SK-MEL-5 (cell line): ENCODE data around the gene GPR68. TPM values are rescaled to one million over a fixed set of nuclear protein-coding genes. Genes with fewer than 3 reads are reported as not detected.
"Not testable (repeated sequence)": the region's sequence is repeated elsewhere in the genome, so short reads cannot be mapped to it uniquely, and the experiment has no call there.

Experiments used
- DNase-seq: peaks from one replicate; pipeline ENCODE4 v3.0.0-alpha.2; 2016; ENCODE audit warnings: low read depth, low spot score
- in situ Hi-C: cut with HindIII; loops from 2 replicates; pipeline ENCODE4 v1.10.0; 2016; ENCODE audit warnings: low sequenced_read_pairs, high pct_unique_total_duplicates, low pct_unique_long_range_greater_than_20kb
- total RNA-seq: library from RNA; depleted of rRNA; stranded (reverse); fragments of >200 nt; shearing (Covaris generic); gene quantifications from 2 replicates; pipeline ENCODE4 v1.2.3, GENCODE V29; 2014

The GPR68 gene
- total RNA-seq, 1 experiment from 2014 or later: not detected

- in situ Hi-C loops: no loop called here
- no peak for DNase-seq
Measured at GRCh38 chr14:91223028-91223783, 21.3 kb downstream of the GPR68 start.

GRCh38 chr14:91221270-91221669 lies 23.2 kb downstream of the GPR68 start:
- DNase-seq: no peak
- in situ Hi-C loops: no loop called here

GRCh38 chr14:91220581-91221000 lies 23.9 kb downstream of the GPR68 start:
- in situ Hi-C loops: no loop called here
- DNase-seq: no peak

DNA sequence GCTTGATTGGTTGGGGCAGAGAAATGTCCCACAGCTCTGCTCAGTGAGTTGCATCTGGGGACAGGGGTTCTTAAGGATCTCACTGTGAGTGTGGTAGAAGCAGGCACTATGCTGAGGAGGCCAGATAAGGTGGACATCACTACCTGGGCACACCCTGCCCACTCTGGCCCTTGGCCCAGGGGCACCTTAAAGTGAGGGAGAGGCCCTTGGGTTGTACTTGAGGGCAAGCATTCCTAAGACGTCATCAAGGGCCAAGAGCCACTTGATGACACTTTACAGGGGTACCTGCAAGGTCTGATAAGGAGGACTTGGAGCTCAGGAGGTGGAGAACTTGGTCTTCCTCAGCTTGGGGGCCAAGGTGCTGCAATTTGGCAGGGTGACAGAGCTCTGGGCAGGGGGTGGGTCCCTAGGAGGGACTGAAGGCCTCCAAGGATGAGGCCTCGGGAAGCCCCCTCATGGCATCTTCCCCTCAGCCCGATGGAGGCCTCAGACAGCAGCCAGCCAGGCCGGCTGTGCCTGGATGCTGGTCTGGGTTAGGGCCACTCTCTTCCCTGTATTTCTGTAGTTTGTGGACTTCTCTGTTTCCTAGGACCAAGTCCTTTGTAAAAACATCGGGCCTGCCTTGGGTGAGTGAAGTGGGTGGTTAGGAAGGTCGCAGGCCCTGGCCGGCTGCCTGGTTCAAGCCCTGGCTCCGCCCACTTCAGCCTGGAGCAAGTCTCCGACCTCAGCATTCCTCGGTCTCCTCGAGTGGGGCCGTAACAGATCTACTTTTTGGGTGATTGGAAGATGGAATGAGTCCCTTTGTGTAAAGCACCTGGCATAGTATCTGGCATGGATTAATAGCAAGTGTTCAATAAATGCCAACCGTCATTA lies 24.8 kb downstream of the GPR68 start:
- DNase-seq: no peak
- in situ Hi-C loops: no loop called here

DNA sequence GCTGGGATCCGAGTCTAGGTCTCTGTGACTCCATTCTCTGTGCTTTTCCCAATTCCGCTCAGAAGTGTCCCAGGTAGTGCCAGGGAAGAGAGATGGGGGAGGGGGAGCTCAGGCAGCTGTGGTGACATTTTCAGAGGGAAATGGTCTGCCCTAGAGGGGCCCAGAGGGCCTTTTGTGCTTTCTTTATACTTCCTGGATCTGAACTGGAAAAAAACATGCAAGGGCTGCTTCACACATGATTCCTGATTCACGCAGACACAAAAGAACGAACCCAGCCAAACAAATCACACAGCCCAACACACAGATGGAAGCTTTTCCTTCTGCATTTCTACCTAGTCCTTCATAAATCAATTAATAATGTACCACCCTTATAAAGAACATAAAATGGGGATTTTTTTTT lies 26.5 kb downstream of the GPR68 start:
- in situ Hi-C loops: no loop called here
- DNase-seq: no peak

DNA sequence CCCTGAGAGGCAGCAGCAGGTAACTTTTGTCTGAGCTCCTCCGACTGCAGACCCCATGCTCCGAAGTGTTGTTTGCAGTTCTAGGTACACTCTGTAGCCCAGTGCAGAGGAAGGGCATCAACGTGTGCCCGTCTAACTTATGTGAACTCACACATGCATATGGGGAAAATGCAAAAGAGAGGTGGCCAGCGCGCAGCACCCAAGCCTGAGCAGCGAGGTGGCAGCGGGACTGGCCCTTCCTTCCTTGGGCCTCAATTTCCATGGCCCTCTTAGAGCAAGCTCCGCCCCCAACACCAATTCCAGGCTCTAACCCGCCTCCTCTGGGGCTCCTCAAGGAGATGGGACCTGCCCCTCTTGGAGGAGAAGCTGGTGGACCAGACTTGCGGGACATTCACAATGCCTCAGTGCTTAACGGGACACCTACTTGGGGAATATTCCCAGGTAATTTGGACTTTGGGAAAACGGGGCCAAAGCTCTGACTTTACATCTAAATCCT lies 27.7 kb downstream of the GPR68 start:
- in situ Hi-C loops: no loop called here
- DNase-seq: no peak

GRCh38 chr14:91215381-91215780 lies 29.1 kb downstream of the GPR68 start:
- no peak for DNase-seq
- in situ Hi-C loops: no loop called here

DNA sequence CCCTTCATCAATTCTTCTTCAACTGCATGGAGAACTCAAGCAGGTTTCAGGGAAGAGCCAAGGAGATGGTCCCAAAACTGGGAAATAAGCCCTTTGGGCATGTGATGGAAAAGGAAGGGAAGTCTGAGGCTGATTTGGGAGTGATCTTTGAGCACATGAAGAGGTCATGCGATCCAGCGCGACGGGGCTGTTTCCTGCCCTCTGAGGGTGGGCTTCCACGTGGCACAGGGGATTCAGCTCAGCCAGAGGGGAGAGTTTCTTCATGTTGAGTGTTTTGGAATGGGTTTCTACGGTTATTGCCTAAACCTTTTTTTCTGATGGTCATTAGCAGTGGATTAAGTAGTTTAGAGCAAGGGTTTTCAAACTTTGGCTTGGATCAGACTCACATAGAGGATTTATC lies 30.2 kb downstream of the GPR68 start:
- in situ Hi-C loops: no loop called here
- DNase-seq: no peak

- in situ Hi-C loops: no loop called here
- DNase-seq: no peak
Measured at GRCh38 chr14:91211017-91211416, 33.5 kb downstream of the GPR68 start.

GRCh38 chr14:91207008-91207407 lies 37.5 kb downstream of the GPR68 start:
- in situ Hi-C loops: no loop called here
- DNase-seq: no peak

GRCh38 chr14:91205459-91205858 lies 39.0 kb downstream of the GPR68 start:
- no peak for DNase-seq
- in situ Hi-C loops: no loop called here

DNA sequence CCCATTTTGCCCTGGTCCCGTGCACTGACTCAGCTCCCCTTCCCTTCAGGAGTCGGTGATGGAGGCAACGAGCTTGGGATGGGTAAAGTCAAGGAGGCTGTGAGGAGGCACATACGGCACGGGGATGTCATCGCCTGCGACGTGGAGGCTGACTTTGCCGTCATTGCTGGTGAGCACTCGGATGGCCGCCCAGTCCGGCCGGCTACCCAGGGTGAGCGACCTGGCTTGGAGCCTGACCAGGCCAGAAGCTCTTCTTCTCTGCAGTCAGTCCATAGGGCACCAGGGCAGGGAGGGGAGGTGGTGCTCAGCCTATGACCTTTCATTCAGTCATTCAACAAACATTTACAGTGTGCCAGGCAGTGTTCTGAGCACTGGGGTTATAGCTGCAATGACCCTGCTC lies 39.8 kb downstream of the GPR68 start:
- no peak for DNase-seq
- in situ Hi-C loops: no loop called here

DNA sequence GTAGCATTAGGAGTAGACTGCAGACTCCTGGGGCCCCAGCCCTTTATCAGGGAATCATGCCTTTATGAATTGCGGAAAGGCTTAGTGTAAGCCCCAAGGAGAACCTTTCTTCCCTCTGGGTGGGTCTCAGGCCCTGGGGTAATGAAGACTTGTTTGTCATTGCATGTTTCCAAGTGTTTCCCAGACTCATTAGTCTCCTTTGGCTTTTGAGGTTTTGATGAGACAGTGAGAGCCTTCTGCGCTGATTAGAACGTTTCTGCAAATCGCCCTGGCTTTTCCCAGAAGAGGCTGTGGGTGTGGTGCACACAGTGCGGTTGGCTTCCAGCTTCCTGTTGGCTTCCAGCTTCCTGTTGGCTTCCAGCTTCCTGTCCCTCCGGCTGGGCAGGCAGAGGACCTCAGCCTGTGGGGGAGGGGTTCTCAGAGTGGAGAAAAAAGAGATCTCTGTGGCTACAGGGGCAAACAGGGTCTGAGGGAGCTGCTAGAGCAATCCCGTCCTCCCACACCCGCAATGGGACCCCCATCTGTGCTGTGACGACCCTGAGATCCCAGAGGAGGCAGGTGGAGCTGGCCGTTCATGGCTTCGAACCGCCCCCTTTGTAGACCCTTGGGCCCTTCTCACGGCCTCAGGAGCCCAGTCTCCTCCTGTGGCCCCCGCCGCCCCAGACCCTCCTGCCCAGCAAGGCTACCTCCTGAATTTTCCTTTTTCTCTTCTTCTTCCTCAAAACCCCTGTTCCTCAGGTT lies 42.1 kb downstream of the GPR68 start:
- in situ Hi-C loops: no loop called here
- no peak for DNase-seq

- in situ Hi-C loops, DNase-seq: not testable (repeated sequence)
Measured at GRCh38 chr14:91200802-91201201, 43.7 kb downstream of the GPR68 start.

DNA sequence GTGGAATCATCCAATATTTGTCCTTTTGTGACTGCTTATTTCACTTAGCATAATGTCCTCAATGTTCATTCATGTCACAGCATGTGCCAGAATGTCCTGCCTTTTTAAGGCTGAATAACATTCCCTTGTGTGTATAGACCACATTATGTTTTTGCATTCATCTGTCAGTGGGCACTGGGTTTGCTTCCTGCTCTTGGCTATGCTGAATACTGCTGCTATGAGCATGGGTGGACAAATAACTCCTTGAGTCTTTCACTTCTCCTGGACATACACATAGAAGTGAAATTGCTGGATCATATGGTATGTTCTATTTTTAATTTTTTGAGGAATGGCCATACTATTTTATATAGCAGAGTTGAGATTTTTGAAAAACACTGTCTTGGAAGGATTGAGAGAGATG lies 46.9 kb downstream of the GPR68 start:
- DNase-seq: no peak
- in situ Hi-C loops: no loop called here

GRCh38 chr14:91195881-91196280 lies 48.6 kb downstream of the GPR68 start:
- in situ Hi-C loops: no loop called here

GRCh38 chr14:91193069-91193468 lies 51.4 kb downstream of the GPR68 start:
- in situ Hi-C loops: no loop called here

More at GRCh38 chr14:91195881-91196280, 48.6 kb downstream of the GPR68 start:
- no peak for DNase-seq

GRCh38 chr14:91190853-91191252 lies 53.7 kb downstream of the GPR68 start:
- DNase-seq: no peak
- in situ Hi-C loops: no loop called here

More at GRCh38 chr14:91193069-91193468, 51.4 kb downstream of the GPR68 start:
- no peak for DNase-seq
